B cell (primary cell): Measurements from ENCODE around the gene MRM1.

Experiments
- EZH2 ChIP-seq: IDR thresholded peaks from 2 replicates; pipeline ENCODE4 v1.6.1; 2012; ENCODE audit warnings: borderline replicate concordance, low read depth, mild to moderate bottlenecking, moderate library complexity, low read length; ENCODE audit not compliant: insufficient read depth, poor library complexity, severe bottlenecking
- TF ChIP-seq, protein P1 (sequence below): fragments of 200-600 bp; IDR thresholded peaks from one replicate; pipeline ENCODE4 v1.8.0; 2022; ENCODE audit warnings: antibody characterized with exemption, mild to moderate bottlenecking

DNA sequence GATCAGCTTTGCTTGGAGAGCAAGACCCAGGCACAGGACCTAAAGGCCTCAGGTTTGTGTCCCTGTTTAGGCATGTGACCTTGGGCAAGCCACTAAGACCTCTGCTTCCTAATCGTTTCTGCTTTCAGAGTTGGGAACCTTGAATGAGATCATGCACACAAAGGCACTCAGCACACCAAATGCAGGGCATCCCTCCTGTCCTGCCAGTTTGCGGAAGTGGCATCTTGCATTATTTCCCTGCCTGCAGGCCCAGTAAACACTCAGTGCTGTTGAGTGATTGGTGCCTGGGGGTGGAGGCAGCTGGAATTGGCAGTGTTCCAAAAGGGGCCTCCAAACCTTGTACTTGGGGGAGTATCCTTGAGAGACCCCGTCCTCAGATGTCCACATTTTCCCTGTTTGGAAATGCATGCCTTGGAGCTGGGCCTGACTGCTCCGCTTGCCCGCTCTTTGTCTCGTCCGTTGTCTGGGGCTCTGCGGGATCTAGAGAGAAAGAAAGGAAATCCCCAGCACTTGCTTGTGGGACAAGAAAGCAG is 28.7 kb downstream of the MRM1 start:
- TF ChIP-seq, protein P1, sequence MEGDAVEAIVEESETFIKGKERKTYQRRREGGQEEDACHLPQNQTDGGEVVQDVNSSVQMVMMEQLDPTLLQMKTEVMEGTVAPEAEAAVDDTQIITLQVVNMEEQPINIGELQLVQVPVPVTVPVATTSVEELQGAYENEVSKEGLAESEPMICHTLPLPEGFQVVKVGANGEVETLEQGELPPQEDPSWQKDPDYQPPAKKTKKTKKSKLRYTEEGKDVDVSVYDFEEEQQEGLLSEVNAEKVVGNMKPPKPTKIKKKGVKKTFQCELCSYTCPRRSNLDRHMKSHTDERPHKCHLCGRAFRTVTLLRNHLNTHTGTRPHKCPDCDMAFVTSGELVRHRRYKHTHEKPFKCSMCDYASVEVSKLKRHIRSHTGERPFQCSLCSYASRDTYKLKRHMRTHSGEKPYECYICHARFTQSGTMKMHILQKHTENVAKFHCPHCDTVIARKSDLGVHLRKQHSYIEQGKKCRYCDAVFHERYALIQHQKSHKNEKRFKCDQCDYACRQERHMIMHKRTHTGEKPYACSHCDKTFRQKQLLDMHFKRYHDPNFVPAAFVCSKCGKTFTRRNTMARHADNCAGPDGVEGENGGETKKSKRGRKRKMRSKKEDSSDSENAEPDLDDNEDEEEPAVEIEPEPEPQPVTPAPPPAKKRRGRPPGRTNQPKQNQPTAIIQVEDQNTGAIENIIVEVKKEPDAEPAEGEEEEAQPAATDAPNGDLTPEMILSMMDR, result no peak
- TF ChIP-seq EZH2, result no peak
